ENCODE data around the gene ZNF292. TPM values are rescaled to one million over a fixed set of nuclear protein-coding genes. Genes with fewer than 3 reads are reported as not detected.
"Not testable (repeated sequence)": the region's sequence is repeated elsewhere in the genome, so short reads cannot be mapped to it uniquely, and the experiment has no call there.

The ZNF292 gene
- total RNA-seq, result 11.6 and 16.8 TPM in 2 replicates

DNA sequence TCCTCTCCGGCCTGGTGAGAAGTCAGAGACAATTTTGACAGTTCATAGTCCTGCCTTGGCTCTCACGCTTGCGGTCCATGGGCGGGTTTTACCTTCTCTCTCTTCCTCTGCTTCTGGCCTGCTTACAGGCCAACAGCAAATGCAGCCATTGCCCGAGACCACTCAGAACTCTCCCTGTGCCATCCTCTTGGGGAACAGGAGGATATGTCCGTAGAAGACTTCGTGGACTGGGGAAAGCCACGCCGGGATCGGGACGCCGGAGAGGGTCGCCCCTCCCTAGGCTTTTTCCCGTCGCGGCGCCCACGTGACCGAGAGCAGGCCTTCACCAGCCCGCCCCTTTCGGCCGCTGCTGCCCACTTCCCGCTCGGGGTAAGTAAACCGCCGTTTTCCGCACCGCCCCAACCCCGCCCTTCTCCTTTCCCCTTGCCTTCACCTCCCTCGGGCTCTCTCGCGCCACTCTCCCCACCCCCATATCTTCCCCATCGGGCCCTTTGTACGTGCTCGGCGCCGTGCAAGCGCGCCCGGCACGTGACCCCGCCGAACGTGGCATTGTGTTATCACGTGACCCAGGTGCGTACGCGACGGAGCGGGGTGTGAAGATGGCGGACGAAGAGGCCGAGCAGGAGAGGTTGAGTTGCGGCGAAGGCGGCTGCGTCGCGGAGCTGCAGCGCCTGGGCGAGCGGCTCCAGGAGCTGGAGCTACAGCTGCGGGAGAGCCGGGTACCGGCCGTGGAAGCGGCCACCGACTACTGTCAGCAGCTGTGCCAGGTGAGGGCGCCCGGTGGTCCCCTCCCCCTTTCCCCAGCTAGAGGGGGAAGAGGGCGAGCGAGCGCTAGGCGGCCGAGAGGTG lies at the start of gene ZNF292:
Gene ZNF292, plus strand, starts transcription at position 573 of the 849 bp plus-strand sequence. Its CDS starts 27 bp downstream, at position 600.
- peak; percentile 84 to 96 for DNase-seq (ENCODE audit: low read depth in 2 of 2)

- no peak for DNase-seq (ENCODE audit: low read depth in 2 of 2)
These were observed 49.5 kb upstream of the ZNF292 start for GRCh38 chr6:87105823-87106222.

DNA sequence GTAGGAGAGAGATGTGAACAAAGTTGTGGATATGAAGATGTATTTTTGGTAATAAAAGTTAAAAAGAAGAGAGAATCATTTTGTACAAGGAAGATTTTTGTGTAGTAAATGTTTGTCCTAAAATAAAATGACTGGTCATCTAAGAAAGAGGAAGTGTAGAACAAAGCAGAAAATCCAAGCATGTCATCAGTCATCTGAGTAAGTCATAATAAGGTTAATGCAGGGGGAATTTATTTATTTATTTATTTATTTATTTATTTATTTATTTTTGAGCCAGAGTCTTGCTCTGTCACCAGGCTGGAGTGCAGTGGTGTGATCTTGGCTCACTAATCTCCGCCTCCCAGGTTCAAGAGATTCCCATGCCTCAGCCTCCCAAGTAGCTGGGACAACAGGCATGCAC lies 44.7 kb upstream of the ZNF292 start:
- no peak for DNase-seq (ENCODE audit: low read depth in 2 of 2)

DNA sequence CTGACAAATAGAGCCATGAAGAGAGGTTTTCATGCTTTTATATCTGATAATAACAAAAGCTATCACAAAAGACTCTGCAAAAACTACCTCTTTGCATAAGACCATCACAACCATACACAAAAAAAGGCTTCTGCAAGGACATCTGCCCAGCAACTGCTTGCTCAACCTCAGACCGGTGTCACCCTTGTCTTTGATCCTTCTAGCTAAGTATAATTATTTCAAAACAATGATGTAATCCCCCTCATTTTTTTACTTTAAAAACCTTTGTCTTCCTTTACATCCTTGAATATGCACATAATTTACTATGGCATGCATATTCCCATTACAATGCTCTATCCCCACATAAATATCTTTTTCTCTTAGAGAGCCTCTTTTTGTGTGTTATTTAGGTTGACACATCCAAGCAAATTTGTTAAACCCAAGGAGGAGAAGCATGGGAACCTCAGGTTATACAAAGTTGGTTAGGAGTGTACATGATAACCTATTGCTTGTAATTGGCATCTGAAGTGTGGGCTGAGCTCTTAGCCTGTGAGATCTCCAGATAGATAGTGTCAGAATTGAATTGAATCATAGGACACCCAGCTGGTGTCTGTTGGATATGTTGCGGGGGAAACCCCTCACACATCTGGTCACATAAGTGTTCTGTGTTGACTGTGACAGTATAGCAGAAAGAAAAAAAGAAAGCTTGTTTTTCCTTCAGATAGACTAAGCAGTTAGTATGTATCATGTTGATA lies 39.8 kb upstream of the ZNF292 start:
- no peak for DNase-seq (ENCODE audit: low read depth in 2 of 2)

GRCh38 chr6:87116922-87117321 lies 38.4 kb upstream of the ZNF292 start:
- no peak for DNase-seq (ENCODE audit: low read depth in 2 of 2)

DNA sequence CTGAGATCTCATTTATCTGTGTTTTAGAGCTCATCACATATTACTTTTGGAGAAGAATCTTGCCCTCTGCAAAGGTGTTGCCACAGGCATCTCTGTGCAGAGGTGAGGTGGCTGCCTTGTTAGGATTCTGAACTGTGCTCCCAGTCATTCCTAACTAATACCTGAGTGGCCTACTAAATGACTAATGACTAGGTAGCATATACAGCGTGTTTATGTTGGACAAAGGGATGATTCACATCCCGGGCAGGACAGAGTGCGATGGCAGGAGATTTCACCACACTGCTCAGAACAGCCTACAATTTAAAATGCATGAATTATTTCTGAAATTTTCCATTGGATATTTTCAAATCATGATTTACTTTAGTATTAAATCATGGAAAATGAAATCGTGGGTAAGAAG lies 37.3 kb upstream of the ZNF292 start:
- DNase-seq (ENCODE audit: low read depth in 2 of 2), result no peak

DNA sequence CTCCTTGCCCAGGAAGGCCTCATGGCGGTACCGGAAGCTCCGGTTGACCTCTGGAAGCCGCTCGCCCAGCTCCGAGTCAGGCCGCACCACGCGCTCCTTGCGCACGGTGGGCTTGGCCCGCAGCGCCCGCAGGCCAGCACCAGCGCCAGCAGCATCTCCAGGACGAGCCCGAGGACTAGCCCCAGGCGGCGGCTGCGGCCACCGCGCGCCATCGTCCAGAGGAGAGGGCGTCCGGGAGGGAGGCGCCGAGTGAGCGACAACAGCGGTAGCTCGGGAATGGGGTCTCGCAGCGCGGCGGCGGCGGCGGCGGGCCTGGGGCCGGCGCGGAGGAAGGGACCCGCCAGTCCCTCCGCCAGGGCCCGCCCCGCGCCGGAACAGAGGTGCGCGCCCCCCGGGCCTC lies 32.9 kb upstream of the ZNF292 start:
- DNase-seq (ENCODE audit: low read depth in 2 of 2), result no peak

GRCh38 chr6:87124074-87124473 lies 31.3 kb upstream of the ZNF292 start:
- DNase-seq (ENCODE audit: low read depth in 2 of 2), result no peak

DNA sequence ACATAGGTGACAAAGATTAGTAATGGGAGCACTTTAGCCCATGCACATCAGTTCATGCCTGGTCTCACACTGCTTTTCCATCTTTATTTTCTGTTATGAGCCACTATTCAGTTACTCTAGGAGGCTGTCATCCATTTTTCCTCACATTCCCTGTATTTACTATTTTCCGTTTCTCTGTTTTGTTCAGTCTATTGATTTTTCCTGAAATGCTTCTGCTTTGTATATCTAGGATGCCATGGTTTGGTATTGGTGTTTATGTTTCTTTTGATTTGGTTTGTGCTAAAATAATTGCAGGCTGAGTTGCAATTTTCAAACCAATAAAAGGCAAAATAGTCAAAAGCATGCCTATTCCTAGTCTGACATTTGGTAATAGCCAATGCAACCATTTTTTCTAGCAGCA lies 28.9 kb upstream of the ZNF292 start:
- no peak for DNase-seq (ENCODE audit: low read depth in 2 of 2)

GRCh38 chr6:87127737-87128136 lies 27.6 kb upstream of the ZNF292 start:
- no peak for DNase-seq (ENCODE audit: low read depth in 2 of 2)

- DNase-seq (ENCODE audit: low read depth in 2 of 2), result no peak
These were observed 18.4 kb upstream of the ZNF292 start for GRCh38 chr6:87136963-87137362.

GRCh38 chr6:87139236-87139635 lies 16.1 kb upstream of the ZNF292 start:
- DNase-seq (ENCODE audit: low read depth in 2 of 2), result peak; percentile 61 to 75

- not testable (repeated sequence) for DNase-seq (ENCODE audit: low read depth in 2 of 2)
These were observed 15.4 kb upstream of the ZNF292 start for GRCh38 chr6:87139927-87140326.

GRCh38 chr6:87146363-87146762 lies 9.0 kb upstream of the ZNF292 start:
- DNase-seq (ENCODE audit: low read depth in 2 of 2), result no peak

DNA sequence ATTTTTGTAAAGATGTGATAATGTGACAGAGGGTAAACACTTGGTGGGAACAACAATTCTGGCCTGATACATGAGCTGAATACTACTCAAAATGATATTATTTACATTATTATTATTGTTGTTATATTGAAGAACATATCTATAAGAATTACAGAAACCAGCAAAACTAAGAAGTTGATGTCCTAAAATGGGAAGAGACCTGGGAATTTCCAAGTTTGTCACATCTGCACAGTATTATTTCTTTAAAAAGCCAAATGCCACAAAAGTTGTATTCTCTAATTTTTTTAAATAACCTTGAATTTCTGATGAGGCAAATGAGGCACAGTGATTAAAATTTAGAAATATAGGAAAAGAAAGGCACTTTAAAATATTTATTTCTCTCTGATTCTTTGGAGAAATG lies 5.0 kb upstream of the ZNF292 start:
- no peak for DNase-seq (ENCODE audit: low read depth in 2 of 2)

DNA sequence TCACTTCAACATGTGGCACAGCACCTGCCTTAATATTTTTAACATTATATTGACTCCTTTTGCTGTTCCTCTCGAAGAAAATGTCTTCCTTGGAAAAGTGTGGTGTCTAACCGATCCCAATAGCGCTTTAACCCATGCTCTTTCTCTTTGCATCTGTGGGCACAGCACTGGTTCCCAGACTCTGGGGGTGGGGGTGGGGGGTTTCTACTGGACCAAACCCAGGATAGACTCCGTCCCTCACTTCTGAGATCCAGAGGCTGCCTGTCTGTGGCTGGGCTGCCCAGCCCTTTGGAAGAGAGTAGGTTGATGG lies 3.9 kb upstream of the ZNF292 start:
- DNase-seq (ENCODE audit: low read depth in 2 of 2), result no peak

- peak in 1 of 2 donors; percentile 45 for DNase-seq (ENCODE audit: low read depth in 2 of 2)
These were observed 3.4 kb upstream of the ZNF292 start for GRCh38 chr6:87151781-87152525.

DNA sequence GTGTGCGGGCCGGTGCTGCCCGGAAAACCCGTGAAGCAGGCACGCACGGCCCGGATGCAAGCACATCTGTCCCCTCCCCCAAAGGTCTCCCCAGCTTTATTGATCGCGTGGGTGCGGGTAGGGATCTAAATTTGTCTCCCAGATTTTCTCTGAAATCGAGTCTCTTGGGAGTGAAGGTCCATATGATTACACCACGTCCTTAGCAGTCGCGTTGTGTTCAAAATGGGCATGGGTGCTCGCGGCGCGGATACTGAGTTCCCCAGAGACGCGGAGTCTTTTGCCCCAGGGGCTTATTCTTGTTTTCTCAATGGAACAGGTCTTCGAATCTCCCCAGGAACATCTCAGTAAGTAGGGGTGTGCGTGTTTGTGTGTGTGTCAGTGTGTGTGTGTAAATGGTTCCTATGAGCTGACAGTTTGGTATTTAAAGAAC lies 2.8 kb upstream of the ZNF292 start:
- no peak for DNase-seq (ENCODE audit: low read depth in 2 of 2)

- DNase-seq (ENCODE audit: low read depth in 2 of 2), result no peak
These were observed 748 bp upstream of the ZNF292 start for GRCh38 chr6:87154641-87154992.

DNA sequence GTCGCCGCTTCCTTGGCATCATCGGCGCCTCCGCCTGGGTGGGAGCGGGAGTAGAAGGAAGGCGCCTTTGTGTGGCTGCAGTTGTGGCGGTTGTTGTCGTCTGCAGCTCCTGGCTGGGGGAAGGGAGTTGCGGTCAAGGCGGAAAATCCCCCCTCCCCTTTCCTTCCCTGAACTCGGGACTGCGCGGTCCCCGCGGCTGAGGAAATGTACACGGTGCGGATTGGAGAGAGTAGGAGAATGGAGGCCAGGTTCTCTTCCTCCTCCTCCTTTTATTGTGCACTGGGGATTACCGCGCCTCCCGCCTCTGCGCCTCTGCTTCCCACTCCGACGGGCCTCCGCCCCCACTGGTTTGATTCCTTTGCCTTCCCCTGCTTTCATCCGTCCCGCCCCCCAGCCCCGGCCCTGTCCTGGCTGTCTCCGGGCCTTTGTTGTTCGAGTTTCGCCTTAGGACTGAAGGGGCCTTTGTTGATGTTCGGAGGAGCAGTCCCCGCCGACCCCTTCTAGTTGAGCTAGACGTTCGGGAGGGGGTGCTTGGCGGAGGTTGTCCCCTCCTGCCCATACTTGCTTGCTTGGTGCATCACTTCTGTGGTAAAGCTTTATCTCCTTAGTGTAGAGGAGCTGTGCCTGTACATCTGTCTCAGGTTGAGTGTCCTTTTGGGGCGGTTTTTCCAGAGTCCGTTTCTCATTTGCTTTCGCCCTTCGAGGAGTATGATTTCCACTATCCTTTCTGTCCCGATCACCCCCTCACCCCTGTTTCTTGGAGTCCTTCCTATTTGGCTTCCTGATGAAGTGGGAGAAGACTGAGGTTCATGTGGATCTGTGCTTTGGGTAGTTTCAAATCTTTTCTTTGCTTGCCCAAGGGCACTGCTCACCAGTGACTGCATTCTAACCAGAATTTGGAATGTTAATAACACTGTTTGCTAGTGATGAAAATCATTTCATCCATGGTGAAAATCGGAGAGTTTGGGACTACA lies 764 bp downstream of the ZNF292 start:
- peak in 1 of 2 donors; percentile 60 for DNase-seq (ENCODE audit: low read depth in 2 of 2)

DNA sequence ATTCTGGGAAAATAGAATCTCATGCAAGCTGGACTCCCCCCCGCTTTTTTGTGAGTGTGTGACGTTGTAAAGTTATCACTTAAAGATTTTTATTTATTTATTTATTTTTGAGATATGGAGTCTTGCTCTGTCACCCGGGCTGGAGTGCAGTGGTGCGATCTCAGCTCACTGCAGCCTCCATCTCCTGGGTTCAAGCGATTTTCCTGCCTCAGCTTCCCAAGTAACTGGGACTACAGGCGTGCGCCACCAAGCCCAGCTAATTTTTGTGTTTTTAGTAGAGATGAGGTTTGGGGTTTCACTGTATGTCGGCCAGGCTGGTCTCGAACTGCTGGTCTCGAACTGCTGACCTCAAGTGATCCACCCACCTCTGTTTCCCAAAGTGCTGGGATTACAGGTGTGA lies 2.2 kb downstream of the ZNF292 start:
- not testable (repeated sequence) for DNase-seq (ENCODE audit: low read depth in 2 of 2)

Data from dermis microvascular lymphatic vessel endothelial cell (primary cell).